ENCODE measurements around the gene SGO2.

DNA sequence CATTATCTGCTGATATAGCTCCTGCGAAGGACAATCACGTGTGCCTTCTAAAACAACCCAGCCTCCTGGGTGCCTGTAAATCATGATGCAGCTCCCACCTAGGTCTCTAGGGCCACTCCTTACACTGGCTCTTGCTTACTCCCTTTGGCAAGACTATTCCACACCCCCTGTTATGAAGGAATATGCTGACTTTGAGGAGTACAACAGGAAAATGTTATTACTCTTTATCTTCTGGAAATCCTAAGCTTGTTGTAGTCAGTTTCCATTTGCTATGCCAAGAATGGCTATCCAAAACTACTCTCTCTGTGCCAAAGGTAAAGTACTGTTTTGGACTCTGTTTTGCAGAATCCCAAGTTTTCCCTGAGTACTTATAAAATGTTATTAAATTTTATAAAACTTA, 7.7 kb downstream of the SGO2 start:
- TF ChIP-seq, protein P1, sequence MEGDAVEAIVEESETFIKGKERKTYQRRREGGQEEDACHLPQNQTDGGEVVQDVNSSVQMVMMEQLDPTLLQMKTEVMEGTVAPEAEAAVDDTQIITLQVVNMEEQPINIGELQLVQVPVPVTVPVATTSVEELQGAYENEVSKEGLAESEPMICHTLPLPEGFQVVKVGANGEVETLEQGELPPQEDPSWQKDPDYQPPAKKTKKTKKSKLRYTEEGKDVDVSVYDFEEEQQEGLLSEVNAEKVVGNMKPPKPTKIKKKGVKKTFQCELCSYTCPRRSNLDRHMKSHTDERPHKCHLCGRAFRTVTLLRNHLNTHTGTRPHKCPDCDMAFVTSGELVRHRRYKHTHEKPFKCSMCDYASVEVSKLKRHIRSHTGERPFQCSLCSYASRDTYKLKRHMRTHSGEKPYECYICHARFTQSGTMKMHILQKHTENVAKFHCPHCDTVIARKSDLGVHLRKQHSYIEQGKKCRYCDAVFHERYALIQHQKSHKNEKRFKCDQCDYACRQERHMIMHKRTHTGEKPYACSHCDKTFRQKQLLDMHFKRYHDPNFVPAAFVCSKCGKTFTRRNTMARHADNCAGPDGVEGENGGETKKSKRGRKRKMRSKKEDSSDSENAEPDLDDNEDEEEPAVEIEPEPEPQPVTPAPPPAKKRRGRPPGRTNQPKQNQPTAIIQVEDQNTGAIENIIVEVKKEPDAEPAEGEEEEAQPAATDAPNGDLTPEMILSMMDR (IDR thresholded peaks at IDR 0.05; ENCODE audit: low read length), result no peak
- TF ChIP-seq EZH2phosphoT487 (IDR thresholded peaks at IDR 0.05; ENCODE audit: low read length), result no peak
- no peak for TF ChIP-seq EZH2 (optimal IDR thresholded peaks at IDR 0.05; ENCODE audit: low read depth, low read length)

Data from MM.1S (cell line).